Gastrocnemius medialis (tissue), 4 donors: Measurements from ENCODE around the gene FRS2. TPM values are rescaled to one million over a fixed set of nuclear protein-coding genes. Genes with fewer than 3 reads are reported as not detected.

Experiments used
- ATAC-seq, 2 donors: fragments of 150-250 bp; one replicate each; pipeline ENCODE4 v1.9.1; 2016
- DNase-seq, 2 donors: peaks; one replicate each; pipeline ENCODE4 v3.0.0-alpha.2; 2019
- H3K27ac ChIP-seq, 4 donors: fragments of 200-600 bp; sonication (generic); 1 replicate in 1 of 4; 2 replicates in 3 of 4; pipeline ENCODE4 v1.5.1; 2016 to 2018; ENCODE audit warnings: mild to moderate bottlenecking in 2 of 4, moderate library complexity in 1 of 4
- H3K27me3 ChIP-seq, 3 donors: fragments of 200-600 bp; sonication (generic) in 2 of 3; 1 replicate in 1 of 3; 2 replicates in 2 of 3; pipeline versions ENCODE4 v1.5.1 to v1.6.0; 2016 to 2019; ENCODE audit warnings: mild to moderate bottlenecking in 1 of 3, moderate library complexity in 1 of 3
- H3K36me3 ChIP-seq, 2 donors: fragments of 200-600 bp; sonication (generic) in 1 of 2; one replicate each; pipeline ENCODE4 v1.5.1; 2017 to 2018
- H3K4me1 ChIP-seq, 2 donors: fragments of 200-600 bp; sonication (generic) in 1 of 2; one replicate each; pipeline ENCODE4 v1.5.1; 2016 to 2017; ENCODE audit warnings: mild to moderate bottlenecking in 2 of 2
- H3K4me3 ChIP-seq, 4 donors: fragments of 200-600 bp; sonication (generic) in 3 of 4; 1 replicate in 1 of 4; 2 replicates in 3 of 4; pipeline ENCODE4 v1.5.1; 2016 to 2019; ENCODE audit warnings: mild to moderate bottlenecking in 2 of 4
- H3K9me3 ChIP-seq, 3 donors: fragments of 200-600 bp; sonication (generic) in 2 of 3; 1 replicate in 1 of 3; 2 replicates in 2 of 3; pipeline ENCODE4 v1.5.1; 2016 to 2019
- CTCF ChIP-seq, 5 experiments: fragments of 450-650 bp in 3 of 5; fragments of 200-600 bp in 2 of 5; sonication (generic) in 2 of 5; IDR thresholded peaks in 4 of 5; conservative IDR thresholded peaks in 1 of 5; 1 replicate in 4 of 5; 2 replicates in 1 of 5; pipeline ENCODE4 v1.5.1; 2016 to 2019; ENCODE audit warnings: antibody characterized with exemption in 5 of 5, mild to moderate bottlenecking in 3 of 5, moderate library complexity in 3 of 5
- POLR2A ChIP-seq, 2 donors: fragments of 450-650 bp; IDR thresholded peaks; one replicate each; pipeline ENCODE4 v1.6.1; 2017; ENCODE audit warnings: antibody characterized with exemption in 2 of 2, mild to moderate bottlenecking in 2 of 2, moderate library complexity in 2 of 2
- in situ Hi-C, 4 donors: fragments of 200-750 bp; cut with MboI; loops; one replicate each; pipeline versions ENCODE4 v1.15.0 to v1.8.0; 2017; ENCODE audit warnings: low sequenced_read_pairs in 4 of 4
- intact Hi-C: fragments of 100-400 bp; cut with DNase I; formaldehyde crosslinking; loops from one replicate; pipeline ENCODE4 v1.15.1; 2023; ENCODE audit warnings: low total_unique reads
- total RNA-seq, 4 donors: library from RNA; depleted of rRNA; stranded (reverse); fragments of >200 nt; gene quantifications; one replicate each; pipeline versions ENCODE4 v1.1.0 to v1.2.3, GENCODE V29; 2016

Gene FRS2
- total RNA-seq, 4 donors from 2014 or later: 21.0 to 32.1 (median 21.3) TPM

DNA sequence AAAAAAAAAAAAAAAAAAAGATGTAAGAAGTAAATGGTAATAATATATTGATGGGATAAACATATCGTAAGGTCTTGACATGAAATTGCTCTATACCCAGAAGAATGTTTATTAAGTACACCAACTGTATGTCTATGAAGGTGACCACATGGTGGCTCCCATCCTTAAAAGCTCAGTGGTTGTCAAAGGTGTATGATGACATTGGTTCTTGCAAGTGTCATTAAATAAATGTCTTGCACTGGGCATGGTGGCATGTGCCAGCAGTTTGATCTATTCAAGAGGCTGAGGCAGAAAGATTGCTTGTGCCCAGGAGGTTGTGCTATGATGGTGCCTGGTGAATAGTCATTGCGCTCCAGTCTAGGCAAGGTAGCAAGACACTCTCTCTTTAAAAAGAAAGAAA, 125.5 kb downstream of the FRS2 start:
- H3K36me3 ChIP-seq: peaks cover 14 to 96% of the 10 kb centered on the region in 2 donors
- no peak overlapping the region for H3K27ac ChIP-seq
- H3K27me3 ChIP-seq: no peaks in the 10 kb centered on the region
- intact Hi-C loops: no loop called here
- no peak for TF ChIP-seq CTCF (IDR thresholded peaks at IDR 0.05 in 4 of 5, conservative IDR thresholded peaks at IDR 0.05 in 1 of 5)
- TF ChIP-seq POLR2A (IDR thresholded peaks at IDR 0.05): no peak
- H3K4me1 ChIP-seq: no peaks in the 10 kb centered on the region
- H3K4me3 ChIP-seq: no peak overlapping the region
- in situ Hi-C loops: loop anchor here in 1 of 4 donors (25.0 kb wide), 1 partner anchor 758 kb away; no protein-coding TSS in a partner anchor
- no peaks in the 10 kb centered on the region for H3K9me3 ChIP-seq
- DNase-seq (no peak), ATAC-seq (no peak)

- Histone ChIP-seq H3K4me3 (no peak overlapping the region), H3K27ac (no peak overlapping the region), H3K4me1 (no peaks in the 10 kb centered on the region), H3K27me3 (no peaks in the 10 kb centered on the region), H3K36me3 (peaks cover 10 to 96% of the 10 kb centered on the region in 2 donors), H3K9me3 (no peaks in the 10 kb centered on the region)
- DNase-seq: no peak
- in situ Hi-C loops (loop anchor here in 1 of 4 donors (25.0 kb wide), 1 partner anchor 761 kb away; no protein-coding TSS in a partner anchor), intact Hi-C loops (no loop called here)
- TF ChIP-seq CTCF (IDR thresholded peaks at IDR 0.05 in 4 of 5, conservative IDR thresholded peaks at IDR 0.05 in 1 of 5) (no peak), POLR2A (IDR thresholded peaks at IDR 0.05) (no peak)
- no peak for ATAC-seq
Measured at GRCh38 chr12:69598174-69598753, 128.1 kb downstream of the FRS2 start.

- TF ChIP-seq POLR2A (IDR thresholded peaks at IDR 0.05) (no peak), CTCF (IDR thresholded peaks at IDR 0.05 in 4 of 5, conservative IDR thresholded peaks at IDR 0.05 in 1 of 5) (no peak)
- intact Hi-C loops: no loop called here
- no peaks in the 10 kb centered on the region for H3K4me1 ChIP-seq
- ATAC-seq: no peak
- in situ Hi-C loops: no loop called here
- H3K27me3 ChIP-seq: no peaks in the 10 kb centered on the region
- peaks cover 10 to 76% of the 10 kb centered on the region in 2 donors for H3K36me3 ChIP-seq
- H3K4me3 ChIP-seq: no peak overlapping the region
- no peaks in the 10 kb centered on the region for H3K9me3 ChIP-seq
- no peak overlapping the region for H3K27ac ChIP-seq
- no peak for DNase-seq
Measured at GRCh38 chr12:69600804-69601203, 130.6 kb downstream of the FRS2 start.

GRCh38 chr12:69601962-69602685, 131.9 kb downstream of the FRS2 start:
- no peak overlapping the region for H3K27ac ChIP-seq
- in situ Hi-C loops (no loop called here), intact Hi-C loops (no loop called here)
- ATAC-seq (no peak), DNase-seq (no peak)
- H3K36me3 ChIP-seq: peaks cover 8 to 65% of the 10 kb centered on the region in 2 donors
- no peaks in the 10 kb centered on the region for H3K27me3 ChIP-seq
- H3K9me3 ChIP-seq: no peaks in the 10 kb centered on the region
- no peaks in the 10 kb centered on the region for H3K4me1 ChIP-seq
- no peak overlapping the region for H3K4me3 ChIP-seq
- TF ChIP-seq CTCF (IDR thresholded peaks at IDR 0.05 in 4 of 5, conservative IDR thresholded peaks at IDR 0.05 in 1 of 5) (no peak), POLR2A (IDR thresholded peaks at IDR 0.05) (no peak)
